Measurements from ENCODE around the gene KCNQ2. TPM values are rescaled to one million over a fixed set of nuclear protein-coding genes. Genes with fewer than 3 reads are reported as not detected.

Gene KCNQ2
- total RNA-seq, 1 donor from 2014 or later = 14.6 TPM

DNA sequence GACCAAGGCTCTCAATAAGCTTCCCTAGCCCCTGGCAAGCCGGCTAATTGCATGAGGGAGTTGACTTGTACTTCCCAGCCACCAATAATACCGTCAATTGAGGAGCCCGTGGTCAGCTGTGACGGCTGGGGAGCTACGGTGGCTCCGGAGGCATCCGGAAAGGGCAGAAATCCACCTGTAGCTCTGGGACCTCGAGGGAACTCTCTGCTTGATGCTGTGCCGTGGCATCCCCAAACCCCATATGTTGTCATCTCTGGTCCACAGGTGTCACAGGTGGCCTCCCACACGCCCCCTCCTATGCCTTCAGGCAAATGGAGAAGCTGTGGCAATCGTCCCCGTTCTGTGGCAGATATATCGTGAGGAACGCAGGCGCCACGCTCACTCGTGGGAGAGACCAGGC lies 5.5 kb upstream of the KCNQ2 start:
- no peak overlapping the region for H3K27ac Mint-ChIP-seq
- no peak overlapping the region for H3K4me3 Mint-ChIP-seq (ENCODE audit: low read depth)
- no peaks in the 10 kb centered on the region for H3K36me3 Mint-ChIP-seq (ENCODE audit: insufficient read depth)
- no peaks in the 10 kb centered on the region for H3K4me1 Mint-ChIP-seq (ENCODE audit: low read depth)
- TF ChIP-seq, protein P1, sequence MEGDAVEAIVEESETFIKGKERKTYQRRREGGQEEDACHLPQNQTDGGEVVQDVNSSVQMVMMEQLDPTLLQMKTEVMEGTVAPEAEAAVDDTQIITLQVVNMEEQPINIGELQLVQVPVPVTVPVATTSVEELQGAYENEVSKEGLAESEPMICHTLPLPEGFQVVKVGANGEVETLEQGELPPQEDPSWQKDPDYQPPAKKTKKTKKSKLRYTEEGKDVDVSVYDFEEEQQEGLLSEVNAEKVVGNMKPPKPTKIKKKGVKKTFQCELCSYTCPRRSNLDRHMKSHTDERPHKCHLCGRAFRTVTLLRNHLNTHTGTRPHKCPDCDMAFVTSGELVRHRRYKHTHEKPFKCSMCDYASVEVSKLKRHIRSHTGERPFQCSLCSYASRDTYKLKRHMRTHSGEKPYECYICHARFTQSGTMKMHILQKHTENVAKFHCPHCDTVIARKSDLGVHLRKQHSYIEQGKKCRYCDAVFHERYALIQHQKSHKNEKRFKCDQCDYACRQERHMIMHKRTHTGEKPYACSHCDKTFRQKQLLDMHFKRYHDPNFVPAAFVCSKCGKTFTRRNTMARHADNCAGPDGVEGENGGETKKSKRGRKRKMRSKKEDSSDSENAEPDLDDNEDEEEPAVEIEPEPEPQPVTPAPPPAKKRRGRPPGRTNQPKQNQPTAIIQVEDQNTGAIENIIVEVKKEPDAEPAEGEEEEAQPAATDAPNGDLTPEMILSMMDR (IDR thresholded peaks at IDR 0.05; ENCODE audit: unreplicated experiment) = no peak
- DNase-seq (ENCODE audit: low spot score, unreplicated experiment) = no peak
- H3K27me3 Mint-ChIP-seq = peaks cover 55% of the 10 kb centered on the region
- H3K9me3 Mint-ChIP-seq (ENCODE audit: low read depth) = no peaks in the 10 kb centered on the region

DNA sequence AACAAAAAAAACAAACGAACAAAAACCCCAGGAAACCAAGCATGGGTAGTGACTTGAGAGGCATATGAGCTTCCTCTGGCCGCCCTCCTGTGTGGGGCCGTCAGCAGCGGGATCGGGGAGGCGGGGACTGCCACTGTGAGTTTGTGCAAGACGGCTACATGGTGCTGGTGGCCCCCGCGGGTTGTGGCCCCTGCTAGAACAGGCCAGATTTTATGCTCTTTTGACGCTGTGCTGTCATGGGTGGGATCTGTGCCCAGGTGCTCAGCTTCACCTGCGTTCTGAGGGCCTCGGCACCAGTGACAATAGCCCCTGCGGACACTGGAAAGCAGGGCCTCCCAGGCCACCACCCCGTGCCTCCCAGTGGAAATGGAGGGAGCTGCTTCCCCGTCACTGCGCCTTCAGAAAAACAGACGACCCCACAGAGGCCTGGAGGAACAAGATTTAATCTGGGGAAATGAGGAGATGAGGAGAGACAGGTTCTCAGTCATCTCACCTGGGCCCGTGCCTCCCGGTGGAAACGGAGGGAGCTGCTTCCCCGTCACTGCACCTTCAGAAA lies 4.7 kb upstream of the KCNQ2 start:
- H3K27me3 Mint-ChIP-seq = peaks cover 48% of the 10 kb centered on the region
- no peak overlapping the region for H3K27ac Mint-ChIP-seq
- H3K36me3 Mint-ChIP-seq (ENCODE audit: insufficient read depth) = no peaks in the 10 kb centered on the region
- no peak for DNase-seq (ENCODE audit: low spot score, unreplicated experiment)
- no peaks in the 10 kb centered on the region for H3K4me1 Mint-ChIP-seq (ENCODE audit: low read depth)
- no peaks in the 10 kb centered on the region for H3K9me3 Mint-ChIP-seq (ENCODE audit: low read depth)
- no peak overlapping the region for H3K4me3 Mint-ChIP-seq (ENCODE audit: low read depth)
- TF ChIP-seq, protein P1 (IDR thresholded peaks at IDR 0.05; ENCODE audit: unreplicated experiment) = no peak

DNA sequence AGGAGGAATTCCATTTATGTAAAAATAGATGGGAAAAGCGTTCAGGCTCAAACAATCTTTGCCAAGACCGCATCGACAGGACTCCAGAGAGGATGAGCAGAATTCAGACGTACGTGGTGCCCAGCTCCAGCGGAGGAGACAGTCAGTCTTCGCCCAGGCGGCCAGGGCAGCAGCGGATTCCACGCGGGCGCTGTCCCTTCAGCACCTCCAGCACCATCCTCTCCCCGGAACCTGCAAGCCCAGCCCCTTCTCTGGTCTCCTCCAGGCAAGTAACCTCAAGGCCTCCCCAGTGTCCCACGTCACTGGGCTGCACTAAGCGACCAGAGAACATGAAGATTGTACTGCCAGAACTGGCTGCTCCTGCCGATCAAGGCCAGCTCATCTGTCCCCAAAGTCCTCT lies 2.8 kb upstream of the KCNQ2 start:
- no peaks in the 10 kb centered on the region for H3K36me3 Mint-ChIP-seq (ENCODE audit: insufficient read depth)
- DNase-seq (ENCODE audit: low spot score, unreplicated experiment) = peak; percentile 47
- no peaks in the 10 kb centered on the region for H3K9me3 Mint-ChIP-seq (ENCODE audit: low read depth)
- H3K27ac Mint-ChIP-seq = no peak overlapping the region
- H3K4me3 Mint-ChIP-seq (ENCODE audit: low read depth) = no peak overlapping the region
- H3K27me3 Mint-ChIP-seq = peaks cover 47% of the 10 kb centered on the region
- no peaks in the 10 kb centered on the region for H3K4me1 Mint-ChIP-seq (ENCODE audit: low read depth)
- TF ChIP-seq, protein P1 (IDR thresholded peaks at IDR 0.05; ENCODE audit: unreplicated experiment) = no peak

DNA sequence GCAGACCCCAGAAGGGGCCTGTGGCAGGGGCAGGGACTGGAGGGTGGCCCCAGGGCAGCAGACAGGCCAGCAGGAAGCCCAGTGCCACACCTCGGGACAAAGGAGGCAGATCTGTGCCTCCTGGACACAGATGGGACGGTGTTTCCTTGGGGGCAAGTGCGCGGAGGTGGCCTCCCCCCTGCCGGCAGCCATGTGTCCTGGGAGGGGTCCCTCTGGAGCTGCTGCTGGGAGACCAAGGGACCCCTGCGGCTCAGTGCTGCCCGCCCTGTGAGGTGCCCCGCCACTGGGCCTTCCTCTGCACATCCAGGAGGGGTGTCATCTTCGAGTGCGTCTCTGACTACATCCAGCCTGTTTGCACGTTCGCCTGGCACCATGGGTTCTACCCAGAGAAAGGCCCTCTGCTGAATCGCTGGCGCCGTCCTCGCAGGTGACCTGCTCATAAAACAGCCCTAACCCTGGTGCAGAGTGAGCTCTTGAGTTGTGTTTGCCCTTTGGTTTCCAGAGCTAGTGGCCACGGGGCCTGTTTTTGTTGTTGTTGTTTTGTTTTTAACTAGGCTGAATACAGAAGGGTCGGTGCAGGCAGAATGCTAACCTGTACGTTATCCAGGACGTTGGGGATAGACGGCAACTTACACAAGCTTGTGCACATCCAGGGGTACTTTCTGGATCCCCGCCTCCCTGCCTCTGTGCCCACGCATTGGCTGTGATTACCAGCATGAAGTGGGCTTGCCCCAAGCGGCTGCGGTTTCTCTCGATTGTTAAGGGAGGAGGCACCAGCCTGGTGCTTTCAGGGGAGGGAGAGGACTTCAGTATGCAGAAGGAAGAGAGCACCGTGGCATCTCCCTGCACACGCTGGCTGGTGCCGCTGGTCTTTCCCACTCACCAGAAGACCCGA lies 1.3 kb upstream of the KCNQ2 start:
- Mint-ChIP-seq H3K4me1 (ENCODE audit: low read depth) (no peaks in the 10 kb centered on the region), H3K9me3 (ENCODE audit: low read depth) (no peaks in the 10 kb centered on the region), H3K27me3 (peaks cover 47% of the 10 kb centered on the region), H3K4me3 (ENCODE audit: low read depth) (no peak overlapping the region), H3K36me3 (ENCODE audit: insufficient read depth) (no peaks in the 10 kb centered on the region), H3K27ac (no peak overlapping the region)
- DNase-seq (ENCODE audit: low spot score, unreplicated experiment) = no peak
- TF ChIP-seq, protein P1 (IDR thresholded peaks at IDR 0.05; ENCODE audit: unreplicated experiment) = no peak

DNA sequence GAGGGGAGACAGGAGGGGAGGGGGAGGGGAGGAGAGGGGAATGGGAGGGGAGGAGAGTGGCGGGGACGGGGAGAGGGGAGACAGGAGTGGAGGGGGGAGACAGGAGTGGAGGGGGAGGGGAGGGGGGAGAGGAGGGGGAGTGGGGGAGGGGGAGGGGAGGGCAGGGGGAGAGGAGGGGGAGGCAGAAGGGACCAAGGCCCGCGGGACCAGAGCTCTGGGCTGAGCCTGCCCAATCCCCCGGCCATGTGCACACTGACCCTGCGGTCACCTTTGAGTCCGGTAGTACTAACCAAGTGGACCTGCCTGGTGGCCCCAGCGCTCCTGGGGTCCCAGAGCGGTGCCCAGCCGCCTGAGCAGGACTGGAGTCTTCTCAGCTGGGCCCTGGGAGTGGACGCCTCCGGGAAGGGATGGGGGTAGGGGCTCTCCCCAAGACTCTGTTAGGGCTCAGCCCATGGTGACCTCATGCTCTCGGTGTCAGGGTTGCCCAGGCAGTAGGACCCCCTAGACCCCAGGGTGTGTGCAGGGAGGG lies 471 bp upstream of the KCNQ2 start:
- Mint-ChIP-seq H3K4me3 (ENCODE audit: low read depth) (no peak overlapping the region), H3K4me1 (ENCODE audit: low read depth) (no peaks in the 10 kb centered on the region), H3K27me3 (peaks cover 45% of the 10 kb centered on the region), H3K27ac (no peak overlapping the region), H3K9me3 (ENCODE audit: low read depth) (no peaks in the 10 kb centered on the region), H3K36me3 (ENCODE audit: insufficient read depth) (no peaks in the 10 kb centered on the region)
- DNase-seq (ENCODE audit: low spot score, unreplicated experiment) = no peak
- TF ChIP-seq, protein P1 (IDR thresholded peaks at IDR 0.05; ENCODE audit: unreplicated experiment) = no peak
